Measurements from ENCODE around the gene PDE1A.
"Not testable (repeated sequence)": the region's sequence is repeated elsewhere in the genome, so short reads cannot be mapped to it uniquely, and the experiment has no call there.

PDE1A gene

DNA sequence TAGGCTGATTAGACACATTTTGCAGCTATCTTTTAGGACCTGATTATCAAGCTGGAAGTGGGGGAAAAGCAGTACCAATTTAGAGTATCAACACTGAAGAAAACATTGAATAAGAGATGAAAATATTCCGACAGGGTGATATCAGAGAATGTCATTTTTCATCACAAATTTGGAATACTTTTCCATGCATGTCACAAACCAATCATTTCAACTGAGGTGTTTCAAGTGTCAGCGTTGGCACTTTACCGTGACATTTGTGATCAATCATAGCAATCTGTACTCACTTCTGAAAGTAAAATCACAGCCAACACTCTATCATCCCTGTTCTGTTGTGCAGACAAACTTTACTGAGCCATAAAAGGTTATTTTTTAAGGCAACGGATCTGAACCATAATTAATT lies 75.4 kb downstream of the PDE1A start:
- no peak for DNase-seq

DNA sequence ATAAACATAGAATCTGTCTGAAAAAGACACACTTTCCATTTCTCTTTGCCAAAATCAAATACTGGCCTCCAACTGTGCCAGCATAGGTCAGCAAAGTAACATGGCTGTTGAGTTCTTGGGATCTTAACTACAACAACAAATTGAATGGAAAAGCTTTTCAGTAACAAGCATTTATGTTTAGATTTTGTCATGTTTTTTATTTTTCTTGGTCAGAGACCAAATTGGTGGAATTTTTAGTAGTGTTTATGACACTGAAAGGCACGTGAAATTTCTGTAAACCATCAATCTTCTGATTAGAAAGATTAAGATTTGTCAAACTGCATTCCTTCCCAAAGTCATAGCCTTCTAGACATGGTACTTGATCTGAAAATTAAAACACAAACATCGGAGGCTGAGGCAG lies 77.6 kb downstream of the PDE1A start:
- no peak for DNase-seq

- no peak for DNase-seq
These were observed 81.5 kb downstream of the PDE1A start for GRCh38 chr2:182345384-182345783.

DNA sequence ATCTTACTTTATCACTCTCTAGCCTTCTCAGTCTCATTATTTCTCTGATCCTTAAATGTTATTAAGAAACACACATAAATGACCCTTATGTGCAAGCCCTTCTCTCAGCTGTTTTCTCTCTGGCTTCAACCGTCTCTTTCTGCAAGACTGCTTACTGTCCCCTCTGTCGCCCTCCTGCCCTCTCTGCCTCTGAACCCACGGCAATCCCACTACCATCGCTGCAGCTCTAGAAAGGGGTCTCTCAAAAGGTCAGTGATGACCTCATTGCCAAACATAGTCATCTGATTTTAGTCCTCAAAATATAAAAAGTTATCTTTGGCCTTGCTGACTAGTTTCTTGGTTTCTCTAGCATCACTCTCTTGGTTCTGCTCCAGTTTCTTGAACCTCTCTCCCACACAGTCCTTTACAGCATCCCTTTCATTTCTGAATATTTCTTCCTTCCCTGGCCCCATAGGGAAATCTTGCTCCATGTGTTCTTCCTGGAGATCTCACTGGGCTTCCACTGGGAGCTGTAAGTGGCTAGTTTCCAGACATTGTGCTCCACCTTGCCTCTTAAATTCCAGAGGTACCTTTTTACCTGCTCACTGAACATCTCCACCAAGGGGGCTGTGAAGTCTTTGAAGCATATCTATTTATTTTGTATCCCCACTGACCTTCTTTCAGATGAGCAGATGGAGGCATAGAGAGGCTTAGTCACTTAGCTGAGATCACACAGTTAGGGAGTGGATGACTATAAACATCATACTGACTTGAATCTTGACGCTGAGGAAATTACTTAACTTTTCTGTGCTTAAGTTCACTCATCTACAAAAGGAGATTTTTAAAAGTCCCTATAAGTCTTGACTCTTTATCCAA lies 96.2 kb downstream of the PDE1A start:
- DNase-seq = no peak

- DNase-seq = no peak
These were observed 102.2 kb downstream of the PDE1A start for GRCh38 chr2:182324665-182325064.

DNA sequence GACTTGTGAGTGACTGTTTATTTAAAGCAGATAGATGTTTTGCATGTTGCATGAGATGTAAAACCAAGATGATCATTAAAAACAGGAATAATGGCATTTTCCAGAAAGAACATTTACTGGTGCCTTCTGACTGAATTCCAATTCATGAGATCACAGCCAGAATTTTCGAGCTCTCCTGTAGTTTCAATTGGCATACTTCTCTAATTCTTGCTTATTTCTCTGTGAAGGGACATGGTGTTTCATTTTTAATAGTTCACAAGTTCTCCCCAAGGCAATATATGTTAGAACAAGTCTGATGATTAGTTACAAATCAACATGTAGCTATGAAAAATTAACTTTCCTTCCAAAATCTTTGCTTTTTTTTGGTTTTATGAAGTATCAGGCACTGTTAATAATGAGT lies 105.7 kb downstream of the PDE1A start:
- DNase-seq = no peak

GRCh38 chr2:182319556-182320505 lies 107.0 kb downstream of the PDE1A start:
- no peak for DNase-seq

DNA sequence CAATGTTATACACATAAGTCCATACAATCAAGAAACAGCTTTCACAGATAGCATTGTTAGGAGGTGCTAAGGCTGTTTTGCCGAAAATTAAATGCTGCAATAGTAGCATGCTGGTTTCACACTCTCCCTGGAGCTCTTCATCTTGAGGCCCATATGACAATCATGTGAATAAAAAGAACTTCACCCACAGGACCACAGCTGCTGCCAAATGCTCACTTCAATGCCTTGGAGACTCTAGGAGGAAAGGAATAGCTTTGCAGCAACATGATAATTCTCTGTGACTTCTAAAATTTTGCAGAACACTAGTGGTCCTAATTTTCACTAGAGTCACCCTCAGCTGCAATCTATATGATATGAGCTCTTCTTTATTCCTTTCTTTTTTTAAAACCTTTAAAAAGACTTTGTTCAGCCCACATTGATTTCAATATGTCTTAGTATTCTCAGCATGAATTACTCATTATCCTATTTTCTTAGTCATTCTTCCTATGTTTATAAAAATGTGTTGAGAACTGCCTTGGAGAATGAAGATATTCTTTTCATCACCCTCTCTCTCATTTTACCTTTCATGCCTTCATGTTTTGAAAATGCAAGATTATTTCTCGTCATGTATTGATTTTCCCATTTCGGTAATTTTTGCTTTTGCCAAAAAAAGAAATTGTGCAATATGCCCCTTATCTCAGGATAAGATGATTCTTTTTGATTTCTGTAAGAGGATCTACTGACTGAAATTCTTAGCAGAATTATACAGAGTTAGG lies 108.2 kb downstream of the PDE1A start:
- DNase-seq = no peak

DNA sequence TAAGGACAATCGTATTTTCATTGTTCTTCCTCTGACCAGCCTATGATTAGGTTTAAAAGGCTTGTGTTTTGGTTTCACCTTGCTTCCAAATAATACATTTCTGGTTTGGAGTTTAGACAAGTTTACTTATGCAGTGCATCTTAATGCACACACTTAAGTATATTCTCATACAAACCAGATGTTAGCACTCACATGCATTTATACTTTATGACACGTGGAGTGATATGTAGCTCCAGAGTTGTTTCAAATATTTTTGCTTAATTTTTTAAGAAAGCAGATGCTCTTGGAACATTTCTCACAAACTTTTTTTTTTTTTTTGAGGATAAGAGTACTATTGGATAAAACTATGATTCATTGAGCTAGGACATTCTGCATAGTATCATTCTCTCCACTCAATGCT lies 109.9 kb downstream of the PDE1A start:
- DNase-seq = no peak

DNA sequence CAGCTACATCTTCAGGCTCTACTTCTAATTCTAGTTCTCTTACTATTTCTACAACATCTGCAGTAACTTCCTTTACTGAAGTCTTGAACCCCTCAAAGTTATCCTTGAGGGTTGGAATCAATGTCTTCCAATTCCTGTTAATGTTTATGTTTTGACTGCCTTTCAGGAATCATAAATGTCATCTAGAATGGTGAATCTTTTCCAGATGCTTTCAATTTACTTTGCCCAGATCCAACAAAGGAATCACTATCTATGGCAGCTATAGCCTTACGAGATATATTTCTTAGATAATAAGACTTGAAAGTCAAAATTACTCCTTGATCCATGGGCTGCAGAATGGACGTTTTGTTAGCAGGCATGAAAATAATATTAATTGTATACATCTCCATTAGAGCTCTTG lies 123.9 kb downstream of the PDE1A start:
- no peak for DNase-seq

- no peak for DNase-seq
These were observed 124.7 kb downstream of the PDE1A start for GRCh38 chr2:182302174-182302573.

- no peak for DNase-seq
These were observed 125.7 kb downstream of the PDE1A start for GRCh38 chr2:182301093-182301492.

- DNase-seq = no peak
These were observed 126.2 kb downstream of the PDE1A start for GRCh38 chr2:182300608-182301007.

GRCh38 chr2:182299632-182300031 lies 127.2 kb downstream of the PDE1A start:
- DNase-seq = no peak

- DNase-seq = no peak
These were observed 128.4 kb downstream of the PDE1A start for GRCh38 chr2:182298456-182298855.

DNA sequence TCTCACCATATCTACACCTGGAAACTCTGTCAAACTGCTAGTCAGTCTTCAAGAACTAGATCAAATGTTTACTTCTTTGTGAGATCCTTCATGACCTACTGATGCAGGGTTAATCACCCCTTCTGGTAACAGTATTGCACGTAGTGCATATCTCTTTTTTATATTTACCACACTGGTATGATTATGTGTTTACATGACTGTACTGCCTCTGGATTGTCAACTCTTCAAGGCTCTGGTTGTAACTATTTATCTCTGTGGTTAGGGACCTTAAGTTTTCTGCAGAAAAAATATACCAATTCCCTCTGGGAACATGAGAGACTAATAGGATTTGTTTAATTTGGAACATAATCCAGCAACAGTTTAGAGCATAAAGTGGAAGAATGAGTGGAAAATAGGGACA lies 135.5 kb downstream of the PDE1A start:
- no peak for DNase-seq

GRCh38 chr2:182283512-182283911 lies 143.3 kb downstream of the PDE1A start:
- no peak for DNase-seq

- no peak for DNase-seq
These were observed 145.6 kb downstream of the PDE1A start for GRCh38 chr2:182281276-182281675.

DNA sequence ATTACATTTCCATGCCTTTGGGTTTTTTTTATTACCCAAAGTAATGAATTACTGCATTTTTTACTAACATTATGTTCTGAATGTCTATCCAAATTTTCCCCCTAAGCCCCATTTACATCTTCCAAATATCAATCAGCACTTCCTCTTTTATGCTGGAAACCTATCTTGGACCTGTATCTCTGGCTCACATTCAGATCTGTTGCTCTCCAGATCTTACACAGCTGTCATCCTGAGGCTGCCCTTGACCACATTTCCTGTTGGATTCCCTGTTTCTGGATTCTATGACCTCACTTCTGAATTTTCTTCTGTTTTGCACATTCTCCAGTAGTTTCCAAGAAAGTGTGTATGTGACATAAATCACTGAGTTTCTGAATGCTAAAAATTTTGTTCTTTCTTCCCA lies 146.7 kb downstream of the PDE1A start:
- DNase-seq = no peak

- not testable (repeated sequence) for DNase-seq
These were observed 150.2 kb downstream of the PDE1A start for GRCh38 chr2:182276662-182277061.

GRCh38 chr2:182267971-182268370 lies 158.9 kb downstream of the PDE1A start:
- no peak for DNase-seq

DNA sequence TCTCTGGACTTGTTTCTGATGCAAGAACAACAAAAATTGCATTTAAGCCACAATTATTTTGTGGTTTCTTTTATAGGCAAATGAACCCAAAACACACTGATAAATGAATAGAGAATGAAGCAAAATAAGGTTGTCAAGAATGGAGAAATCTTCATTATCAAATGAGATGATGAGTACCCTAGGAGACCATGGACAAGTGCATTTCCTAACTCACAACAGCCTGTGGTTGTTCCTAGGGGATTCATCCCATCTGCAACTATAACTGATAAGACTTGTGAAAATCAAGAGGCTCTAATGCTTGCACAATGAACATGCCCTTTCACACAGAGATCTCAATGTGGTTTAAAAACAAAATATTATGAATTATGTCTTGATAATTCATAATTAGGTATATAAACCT lies 159.9 kb downstream of the PDE1A start:
- no peak for DNase-seq

GRCh38 chr2:182265718-182266117 lies 161.1 kb downstream of the PDE1A start:
- DNase-seq = no peak

Measured in hematopoietic multipotent progenitor cell treated with erythropoietin and hydrocortisone succinate and interleukin-3 and kit ligand, for 8 days (in vitro differentiated cells).